K562 (cell line): ENCODE data around the gene FBP2. TPM values are rescaled to one million over a fixed set of nuclear protein-coding genes. Genes with fewer than 3 reads are reported as not detected.

Experiments
- ATAC-seq: fragments of 200-7000 bp; cut with Tn5 transposase; 3 replicates; pipeline ENCODE4 v1.9.1; 2020; ENCODE audit warnings: moderate library complexity
- BruUV-seq: library from RNA; stranded (reverse); fragments of 400-500 nt; replicated peaks from 2 replicates; lab custom pipeline; 2021; lab: Mats Ljungman, UMichigan
- CTCF ChIA-PET: fragments of 300-600 bp; formaldehyde crosslinking; extraction: SDS; loops from one replicate; lab custom pipeline; 2021; ENCODE audit warnings: low intra/inter-chr PET ratio; lab: Yijun Ruan, JAX
- POLR2A ChIA-PET: fragments of 300-600, 350-650 bp; sonication (Branson Sonifier 250); formaldehyde crosslinking; extraction: SDS; loops from one replicate; lab custom pipeline; 2021; ENCODE audit warnings: antibody characterized with exemption, inconsistent platforms; lab: Yijun Ruan, JAX
- DNase-seq, 4 experiments: peaks; one replicate each; pipeline versions ENCODE4 v3.0.0 to v3.0.0-alpha.2; 2011 to 2018; ENCODE audit warnings: low spot score in 3 of 4, mixed read lengths in 3 of 4; ENCODE audit errors: extremely low read depth in 1 of 4
- FAIRE-seq: peaks from 2 replicates; lab custom pipeline; 2011; peaks lifted over from hg19 to GRCh38; lab: Jason Lieb, UNC
- H2AFZ ChIP-seq: 2 replicates; pipeline ENCODE4 v1.6.0; 2011; ENCODE audit warnings: low read depth, low read length, control low read depth, inconsistent platforms
- H3K27ac ChIP-seq: fragments of 200-600 bp; 3 replicates; pipeline ENCODE4 v1.8.0; 2011; ENCODE audit warnings: low read depth, mild to moderate bottlenecking, control low read depth, inconsistent platforms, low read length, moderate library complexity, mixed read lengths; ENCODE audit errors: extremely low read depth
- H3K27me3 ChIP-seq, 2 experiments: fragments of 300-600 bp in 1 of 2; 2 replicates in 1 of 2; 3 replicates in 1 of 2; pipeline versions ENCODE4 v1.6.0 to v1.8.0; 2011; ENCODE audit warnings: inconsistent platforms in 2 of 2, low read length in 2 of 2, mild to moderate bottlenecking in 1 of 2, mixed read lengths in 1 of 2, moderate library complexity in 1 of 2; ENCODE audit not compliant: control insufficient read depth in 2 of 2, insufficient read depth in 2 of 2
- H3K36me3 ChIP-seq: fragments of 300-600 bp; 3 replicates; pipeline ENCODE4 v1.8.0; 2011; ENCODE audit warnings: mild to moderate bottlenecking, low read length, inconsistent platforms; ENCODE audit not compliant: control insufficient read depth, insufficient read depth
- H3K4me1 ChIP-seq, 2 experiments: fragments of 200-600 bp in 1 of 2; replicated peaks in 1 of 2; 2 replicates in 1 of 2; 3 replicates in 1 of 2; pipeline versions ENCODE4 v1.5.1 to v1.8.0; 2011; ENCODE audit warnings: inconsistent platforms in 2 of 2, low read length in 2 of 2, mild to moderate bottlenecking in 1 of 2, mixed read lengths in 1 of 2, moderate library complexity in 1 of 2; ENCODE audit not compliant: control insufficient read depth in 2 of 2, insufficient read depth in 2 of 2
- H3K4me2 ChIP-seq: 2 replicates; pipeline ENCODE4 v1.6.1; 2011; ENCODE audit warnings: low read length, control low read depth, inconsistent platforms, mixed read lengths; ENCODE audit not compliant: insufficient read depth
- H3K4me3 ChIP-seq: fragments of 200-600 bp; sonication (generic), shearing (Covaris generic); 2 replicates; pipeline ENCODE4 v1.5.1; 2016; ENCODE audit warnings: control low read depth, inconsistent platforms
- H3K79me2 ChIP-seq: fragments of 200-600 bp; 3 replicates; pipeline ENCODE4 v1.8.0; 2011; ENCODE audit warnings: low read length, inconsistent platforms; ENCODE audit not compliant: control insufficient read depth, insufficient read depth
- H3K9ac ChIP-seq, 2 experiments: 2 replicates each; pipeline versions ENCODE4 v1.6.0 to v1.6.1; 2011; ENCODE audit warnings: low read depth in 2 of 2, low read length in 2 of 2, control low read depth in 1 of 2, inconsistent platforms in 1 of 2, mild to moderate bottlenecking in 1 of 2, mixed read lengths in 1 of 2; ENCODE audit not compliant: insufficient read depth in 1 of 2
- H3K9me1 ChIP-seq: one replicate; pipeline ENCODE4 v1.6.0; 2011; ENCODE audit warnings: inconsistent platforms, mild to moderate bottlenecking, low read length, moderate library complexity; ENCODE audit not compliant: control insufficient read depth, insufficient read depth
- H3K9me3 ChIP-seq: replicated peaks from 2 replicates; pipeline ENCODE4 v1.5.1; 2011; ENCODE audit warnings: low read depth, low read length, inconsistent platforms; ENCODE audit not compliant: control insufficient read depth, insufficient read depth
- H4K20me1 ChIP-seq: replicated peaks from 2 replicates; pipeline ENCODE4 v1.6.1; 2011; ENCODE audit warnings: low read length, inconsistent platforms, mixed read lengths; ENCODE audit not compliant: control insufficient read depth, insufficient read depth
- CAMTA2 ChIP-seq: fragments of 250-450 bp; sonication (Bioruptor Pico); conservative IDR thresholded peaks from 2 replicates; pipeline ENCODE4 v1.5.1; 2022
- CBFA2T3 ChIP-seq: fragments of 450-650 bp; IDR thresholded peaks from 2 replicates; pipeline ENCODE4 v1.6.1; 2017
- EP400 ChIP-seq: fragments of 450-650 bp; IDR thresholded peaks from 2 replicates; pipeline ENCODE4 v1.6.1; 2017; ENCODE audit warnings: antibody characterized with exemption, mild to moderate bottlenecking, moderate library complexity
- FOS ChIP-seq: IDR thresholded peaks from 3 replicates; pipeline ENCODE4 v1.6.1; 2011; ENCODE audit not compliant: insufficient read length; ENCODE audit errors: extremely low read depth
- FOXK1 ChIP-seq: sonication (generic); formaldehyde crosslinking; IDR thresholded peaks from 2 replicates; pipeline ENCODE4 v1.8.0; 2022; ENCODE audit warnings: missing genetic modification reagents, mild to moderate bottlenecking, borderline replicate concordance
- GABPB2 ChIP-seq: fragments of 250-450 bp; sonication (Bioruptor Pico); conservative IDR thresholded peaks from 2 replicates; pipeline ENCODE4 v1.5.1; 2021; ENCODE audit warnings: mild to moderate bottlenecking
- NFE2 ChIP-seq: IDR thresholded peaks from 2 replicates; pipeline ENCODE4 v1.6.1; 2014; ENCODE audit warnings: antibody characterized with exemption, low read depth
- NFIC ChIP-seq: fragments of 450-650 bp; IDR thresholded peaks from 2 replicates; pipeline ENCODE4 v1.6.1; 2017; ENCODE audit warnings: mild to moderate bottlenecking, inconsistent platforms
- SIN3A ChIP-seq, 2 experiments: fragments of 150-350 bp in 1 of 2; IDR thresholded peaks; 2 replicates each; pipeline ENCODE4 v1.6.1; 2011 to 2016; ENCODE audit warnings: borderline replicate concordance in 2 of 2, low read depth in 2 of 2, low read length in 2 of 2, mild to moderate bottlenecking in 2 of 2, moderate library complexity in 2 of 2; ENCODE audit not compliant: control insufficient read depth in 1 of 2
- ZBED1 ChIP-seq: IDR thresholded peaks from 2 replicates; pipeline ENCODE4 v1.6.1; 2014
- ZC3H8 ChIP-seq: fragments of 450-650 bp; IDR thresholded peaks from 2 replicates; pipeline ENCODE4 v1.6.1; 2017
- ZNF444 ChIP-seq: fragments of 250-450 bp; sonication (Bioruptor Pico); IDR thresholded peaks from 2 replicates; pipeline ENCODE4 v1.4.0; 2020; ENCODE audit warnings: mild to moderate bottlenecking, moderate library complexity
- ZNF766 ChIP-seq: fragments of 200-800 bp; sonication (Bioruptor generic); conservative IDR thresholded peaks from 2 replicates; pipeline ENCODE4 v1.6.1; 2016; ENCODE audit warnings: missing genetic modification characterization, missing compliant biosample characterization
- ZNF785 ChIP-seq: fragments of 250-450 bp; sonication (Bioruptor Pico); IDR thresholded peaks from 2 replicates; pipeline ENCODE4 v1.4.0; 2020; ENCODE audit warnings: mild to moderate bottlenecking
- WGBS: fragments of 100-300 bp; shearing (Covaris generic); methylation state at CpG from one replicate; pipeline ENCODE4 v1.1.6; 2016; ENCODE audit warnings: low coverage, mixed read lengths; ENCODE audit not compliant: insufficient coverage; ENCODE audit errors: missing lambda C conversion rate; 5-methylcytosine and 5-hydroxymethylcytosine counted together
- in situ Hi-C: fragments of 300-500 bp; cut with MboI; formaldehyde crosslinking; loops from 4 replicates; pipeline ENCODE4 v1.15.0; 2018; ENCODE audit warnings: inconsistent platforms, mixed read lengths
- intact Hi-C: fragments of 100-400 bp; cut with micrococcal nuclease; formaldehyde crosslinking; loops from 2 replicates; pipeline ENCODE4 v1.14.2; 2022
- polyA plus RNA-seq, 8 experiments: library from polyadenylated mRNA; depleted of rRNA in 4 of 8; stranded (reverse) in 5 of 8; unstranded in 3 of 8; fragments of >200 nt; fragmentation: Nextera tagmentation in 2 of 8; fragmentation: Illumina TruSeq in 1 of 8; extraction: Ambion mirVana in 2 of 8; extraction: Trizol in 1 of 8; gene quantifications; 2 replicates each; pipeline versions ENCODE4 v1.2.1 to v1.2.3, GENCODE V29; 2011 to 2014; ENCODE audit warnings: inconsistent platforms in 1 of 8, missing spikeins in 1 of 8
- total RNA-seq, 7 experiments: library from RNA; depleted of rRNA in 6 of 7; stranded (reverse); fragments of >200 nt in 6 of 7; fragmentation: Illumina TruSeq in 2 of 7; extraction: Trizol in 2 of 7; gene quantifications; 2 replicates each; pipeline versions ENCODE4 v1.2.1 to v1.2.3, GENCODE V29; 2011 to 2021; ENCODE audit warnings: low replicate concordance in 1 of 7
- TF ChIP-seq, protein P1 (sequence below): fragments of 250-450 bp; sonication (Bioruptor Pico); IDR thresholded peaks from 2 replicates; pipeline ENCODE4 v1.8.0; 2021; ENCODE audit warnings: moderate library complexity, mild to moderate bottlenecking, inconsistent platforms
- TF ChIP-seq, protein P2 (sequence below), 2 experiments: IDR thresholded peaks; 2 replicates each; pipeline ENCODE4 v1.6.1; 2012; ENCODE audit warnings: improper control_type of control experiment in 2 of 2, low read depth in 2 of 2, low read length in 2 of 2, borderline replicate concordance in 1 of 2

FBP2 gene
- total and polyA plus RNA-seq, 9 of the 15 experiments (the other 6 are each of a cell fraction or from before 2014, with no cell fraction given) = 0.06 TPM; not detected in 7

DNA sequence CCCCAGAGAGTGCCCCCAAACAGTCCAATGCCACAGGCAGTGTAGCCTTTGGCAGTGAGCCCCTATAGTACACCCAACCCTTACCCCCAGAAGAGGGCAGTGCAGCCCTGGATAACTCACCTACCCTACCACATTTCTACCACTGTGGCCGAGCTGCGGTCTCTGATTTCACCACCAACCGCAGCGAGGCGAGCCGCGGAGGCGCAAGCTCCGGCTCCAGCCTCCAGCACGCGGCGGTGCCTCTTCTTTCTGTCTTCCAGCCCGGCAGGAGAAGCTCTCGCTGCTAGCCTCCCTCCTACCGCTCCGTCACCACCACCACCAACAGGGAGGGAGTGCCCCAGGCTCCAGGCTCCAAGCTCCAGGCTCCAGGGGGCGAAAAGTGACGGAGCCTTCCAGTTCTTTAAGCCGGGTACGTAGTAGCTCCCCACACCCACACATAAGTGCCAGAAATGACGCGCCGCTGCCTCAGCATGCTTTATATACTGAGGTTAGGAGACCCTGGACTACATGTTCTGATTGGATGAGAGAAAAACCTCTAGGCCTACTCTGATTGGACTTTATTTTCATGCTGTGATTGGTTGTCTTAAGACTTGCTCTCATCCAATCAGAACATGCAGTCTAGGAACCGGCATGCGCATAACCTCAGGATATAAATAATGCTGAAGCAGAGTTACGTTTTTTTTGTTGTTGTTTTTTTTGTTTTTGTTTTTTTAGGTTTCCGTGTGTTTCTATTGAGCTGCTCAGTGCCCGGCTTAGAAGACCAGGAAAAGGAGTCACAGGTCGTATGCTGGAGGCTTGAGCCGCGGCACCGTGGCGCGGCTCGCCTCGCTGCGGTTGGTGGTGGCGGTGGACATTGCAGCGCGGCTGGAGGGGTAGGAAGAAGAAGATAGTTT is 38.9 kb downstream of the FBP2 start, which contains the start of gene PCAT7 (continued):
- TF ChIP-seq SIN3A (IDR thresholded peaks at IDR 0.05; ENCODE audit: borderline replicate concordance in 2 of 2, control insufficient read depth in 1 of 2, low read depth in 2 of 2, low read length in 2 of 2) = no peak
- TF ChIP-seq NFIC = peak; percentile 52; the same call in 1 of the 2 replicates
- TF ChIP-seq ZBED1 = no peak
- TF ChIP-seq, protein P1, sequence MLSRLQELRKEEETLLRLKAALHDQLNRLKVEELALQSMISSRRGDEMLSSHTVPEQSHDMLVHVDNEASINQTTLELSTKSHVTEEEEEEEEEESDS (CRISPR knock-in tag) = no peak
- no peak for TF ChIP-seq FOS
- TF ChIP-seq NFE2 = no peak
- TF ChIP-seq EP400 = no peak
- no peak for TF ChIP-seq ZNF444

DNA sequence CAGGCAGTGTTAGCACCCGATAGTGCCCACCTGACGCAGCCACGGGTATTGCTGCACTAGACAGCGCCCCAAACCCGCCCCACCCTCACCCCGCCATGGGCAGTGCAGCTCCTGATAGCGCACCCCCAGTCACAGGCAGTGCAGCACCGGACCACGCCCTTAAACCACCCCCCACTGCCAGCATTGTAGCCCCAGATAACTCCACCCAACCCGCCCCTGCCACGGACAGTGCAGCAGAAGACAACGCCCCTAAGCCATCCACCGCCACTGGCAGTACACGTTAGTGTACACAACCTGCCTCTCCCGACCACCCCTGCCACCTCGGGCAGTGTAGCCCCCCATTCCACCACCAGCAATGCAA is 39.6 kb downstream of the FBP2 start:
- ChIA-PET CTCF (interaction anchor here (0.8 to 1.1 kb wide), 2 partner anchors 50 to 577 kb away, joined by 3 to 4 read pairs; no protein-coding TSS in a partner anchor), POLR2A (interaction anchor here (0.6 to 0.7 kb wide), 4 partner anchors 12 to 1532 kb away, joined by 3 read pairs; no protein-coding TSS in a partner anchor)
- Histone ChIP-seq H2AFZ (peak overlapping the region; percentile 91; the same call in 1 of the 2 replicates), H4K20me1 (no peaks in the 10 kb centered on the region), H3K4me1 (peaks cover 3 to 24% of the 10 kb centered on the region in 2 experiments; a peak in 4 of 5 replicates), H3K4me3 (peak overlapping the region; percentile 34), H3K9ac (peak overlapping the region in 1 of 2 experiments; percentile 87; a peak in 2 of 4 replicates), H3K9me1 (no peaks in the 10 kb centered on the region), H3K79me2 (no peaks in the 10 kb centered on the region), H3K9me3 (no peaks in the 10 kb centered on the region; the same call in 1 of the 2 replicates), H3K27me3 (peaks cover 14 to 29% of the 10 kb centered on the region in 2 experiments), H3K36me3 (no peaks in the 10 kb centered on the region), H3K27ac (no peak overlapping the region), H3K4me2 (peak overlapping the region; percentile 73)
- FAIRE-seq (no peak), DNase-seq (peak in 3 of 4 experiments; percentile 57 to 64 (median 62)), ATAC-seq (peak; percentile 76)
- WGBS = 2% methylated on average over 13 of the region's 16 CpGs
- no TSS peak for BruUV-seq
- intact Hi-C loops = loop anchor here (1.0 to 10.0 kb wide), 3 partner anchors 49 to 571 kb away; no protein-coding TSS in a partner anchor
- in situ Hi-C loops = no loop called here
- TF ChIP-seq CBFA2T3 (peak; percentile 23; the same call in 1 of the 2 replicates), ZNF785 (CRISPR knock-in tag) (no peak), GABPB2 (CRISPR knock-in tag) (no peak), ZC3H8 (no peak), ZNF766 (CRISPR knock-in tag) (no peak), CAMTA2 (CRISPR knock-in tag) (no peak), FOXK1 (CRISPR knock-in tag) (no peak)
- TF ChIP-seq, protein P2, sequence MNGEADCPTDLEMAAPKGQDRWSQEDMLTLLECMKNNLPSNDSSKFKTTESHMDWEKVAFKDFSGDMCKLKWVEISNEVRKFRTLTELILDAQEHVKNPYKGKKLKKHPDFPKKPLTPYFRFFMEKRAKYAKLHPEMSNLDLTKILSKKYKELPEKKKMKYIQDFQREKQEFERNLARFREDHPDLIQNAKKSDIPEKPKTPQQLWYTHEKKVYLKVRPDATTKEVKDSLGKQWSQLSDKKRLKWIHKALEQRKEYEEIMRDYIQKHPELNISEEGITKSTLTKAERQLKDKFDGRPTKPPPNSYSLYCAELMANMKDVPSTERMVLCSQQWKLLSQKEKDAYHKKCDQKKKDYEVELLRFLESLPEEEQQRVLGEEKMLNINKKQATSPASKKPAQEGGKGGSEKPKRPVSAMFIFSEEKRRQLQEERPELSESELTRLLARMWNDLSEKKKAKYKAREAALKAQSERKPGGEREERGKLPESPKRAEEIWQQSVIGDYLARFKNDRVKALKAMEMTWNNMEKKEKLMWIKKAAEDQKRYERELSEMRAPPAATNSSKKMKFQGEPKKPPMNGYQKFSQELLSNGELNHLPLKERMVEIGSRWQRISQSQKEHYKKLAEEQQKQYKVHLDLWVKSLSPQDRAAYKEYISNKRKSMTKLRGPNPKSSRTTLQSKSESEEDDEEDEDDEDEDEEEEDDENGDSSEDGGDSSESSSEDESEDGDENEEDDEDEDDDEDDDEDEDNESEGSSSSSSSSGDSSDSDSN (IDR thresholded peaks at IDR 0.05; ENCODE audit: borderline replicate concordance in 1 of 2, low read depth in 2 of 2, low read length in 2 of 2) = no peak
